K562 treated with DMSO at 1 percent for 48 hours (cell line): ENCODE measurements around the gene SSH2. TPM values are rescaled to one million over a fixed set of nuclear protein-coding genes. Genes with fewer than 3 reads are reported as not detected.

Experiments used
- total RNA-seq: library from RNA; unstranded; fragments of 300-600 nt; gene quantifications from 2 replicates; pipeline ENCODE4 v1.2.3, GENCODE V29; 2022; ENCODE audit warnings: low replicate concordance; ENCODE audit errors: extremely low read depth

SSH2 gene, protein sequence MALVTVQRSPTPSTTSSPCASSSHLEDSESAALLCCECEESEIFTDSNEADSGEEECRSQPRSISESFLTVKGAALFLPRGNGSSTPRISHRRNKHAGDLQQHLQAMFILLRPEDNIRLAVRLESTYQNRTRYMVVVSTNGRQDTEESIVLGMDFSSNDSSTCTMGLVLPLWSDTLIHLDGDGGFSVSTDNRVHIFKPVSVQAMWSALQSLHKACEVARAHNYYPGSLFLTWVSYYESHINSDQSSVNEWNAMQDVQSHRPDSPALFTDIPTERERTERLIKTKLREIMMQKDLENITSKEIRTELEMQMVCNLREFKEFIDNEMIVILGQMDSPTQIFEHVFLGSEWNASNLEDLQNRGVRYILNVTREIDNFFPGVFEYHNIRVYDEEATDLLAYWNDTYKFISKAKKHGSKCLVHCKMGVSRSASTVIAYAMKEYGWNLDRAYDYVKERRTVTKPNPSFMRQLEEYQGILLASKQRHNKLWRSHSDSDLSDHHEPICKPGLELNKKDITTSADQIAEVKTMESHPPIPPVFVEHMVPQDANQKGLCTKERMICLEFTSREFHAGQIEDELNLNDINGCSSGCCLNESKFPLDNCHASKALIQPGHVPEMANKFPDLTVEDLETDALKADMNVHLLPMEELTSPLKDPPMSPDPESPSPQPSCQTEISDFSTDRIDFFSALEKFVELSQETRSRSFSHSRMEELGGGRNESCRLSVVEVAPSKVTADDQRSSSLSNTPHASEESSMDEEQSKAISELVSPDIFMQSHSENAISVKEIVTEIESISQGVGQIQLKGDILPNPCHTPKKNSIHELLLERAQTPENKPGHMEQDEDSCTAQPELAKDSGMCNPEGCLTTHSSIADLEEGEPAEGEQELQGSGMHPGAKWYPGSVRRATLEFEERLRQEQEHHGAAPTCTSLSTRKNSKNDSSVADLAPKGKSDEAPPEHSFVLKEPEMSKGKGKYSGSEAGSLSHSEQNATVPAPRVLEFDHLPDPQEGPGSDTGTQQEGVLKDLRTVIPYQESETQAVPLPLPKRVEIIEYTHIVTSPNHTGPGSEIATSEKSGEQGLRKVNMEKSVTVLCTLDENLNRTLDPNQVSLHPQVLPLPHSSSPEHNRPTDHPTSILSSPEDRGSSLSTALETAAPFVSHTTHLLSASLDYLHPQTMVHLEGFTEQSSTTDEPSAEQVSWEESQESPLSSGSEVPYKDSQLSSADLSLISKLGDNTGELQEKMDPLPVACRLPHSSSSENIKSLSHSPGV (N-terminal part only)
- total RNA-seq, result not detected in 2 replicates

DNA sequence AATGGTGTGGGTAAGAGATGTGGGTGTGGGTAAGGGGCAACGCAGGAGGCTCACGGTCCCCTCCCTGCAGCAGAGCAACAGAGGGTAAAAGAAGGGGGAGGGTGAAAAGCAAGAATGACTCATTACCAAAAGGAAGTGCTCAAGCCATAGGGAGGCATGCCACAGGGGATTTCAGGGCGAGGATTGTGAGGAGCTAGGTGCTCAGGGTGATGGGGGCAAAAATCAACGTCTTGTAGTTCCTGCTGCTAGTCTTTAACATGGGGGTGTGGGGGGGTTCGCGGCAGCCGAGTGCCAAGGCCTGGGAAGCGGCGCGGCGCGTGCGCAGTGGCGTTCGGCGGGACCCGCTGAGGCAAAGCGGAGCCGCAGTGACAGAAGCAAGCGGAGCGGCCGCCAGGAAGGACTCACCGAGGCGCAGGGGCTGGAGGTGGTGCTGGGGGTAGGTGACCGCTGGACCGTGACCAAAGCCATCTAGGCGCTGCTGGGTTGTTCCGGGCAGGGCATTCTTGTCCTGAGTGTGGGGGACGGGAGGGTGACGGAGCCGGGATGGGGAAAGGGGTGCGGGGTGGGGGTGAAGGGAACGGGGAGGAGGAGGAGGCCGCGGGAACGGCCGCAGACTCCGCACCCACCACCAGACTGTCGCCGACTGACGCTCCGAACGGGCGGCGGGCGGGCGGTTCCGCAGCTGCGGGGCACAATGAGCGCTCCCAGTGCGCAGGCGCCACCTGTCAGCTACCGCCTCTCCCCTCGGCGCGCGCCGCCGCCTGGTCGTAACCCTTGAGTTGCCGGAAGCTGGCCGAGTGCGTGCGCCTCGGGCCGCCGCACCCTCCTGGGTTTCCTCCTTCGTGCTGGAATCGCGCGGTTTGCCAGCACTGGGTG is at the start of gene SSH2:
Gene SSH2 (minus strand): TSS at position 696 of the 876 bp plus-strand sequence. CDS start 228 bp downstream, at position 468.

DNA sequence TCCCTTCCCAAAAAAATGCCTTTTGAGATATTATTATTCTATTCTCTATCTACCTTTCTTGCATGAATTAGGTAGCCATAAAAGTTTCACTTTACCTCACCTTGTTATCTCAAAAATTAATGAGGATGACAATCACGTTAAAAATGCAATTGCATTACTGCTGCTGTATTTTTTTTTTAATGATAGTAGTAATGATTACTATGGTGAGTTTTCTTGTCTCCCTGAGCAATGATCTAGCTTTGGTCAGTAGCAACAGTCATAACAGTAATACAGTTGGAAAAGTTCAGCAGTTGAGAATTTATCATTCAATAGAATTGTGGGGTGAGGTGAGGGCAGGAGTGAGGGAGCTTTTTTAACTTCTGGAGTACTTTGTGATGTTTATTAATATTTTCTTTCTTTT is 11.3 kb upstream of the SSH2 start, which contains the start of gene EFCAB5:
Gene EFCAB5 (plus strand): TSS at position 301 of the 400 bp plus-strand sequence. CDS start 163 bp downstream, outside the sequence.

DNA sequence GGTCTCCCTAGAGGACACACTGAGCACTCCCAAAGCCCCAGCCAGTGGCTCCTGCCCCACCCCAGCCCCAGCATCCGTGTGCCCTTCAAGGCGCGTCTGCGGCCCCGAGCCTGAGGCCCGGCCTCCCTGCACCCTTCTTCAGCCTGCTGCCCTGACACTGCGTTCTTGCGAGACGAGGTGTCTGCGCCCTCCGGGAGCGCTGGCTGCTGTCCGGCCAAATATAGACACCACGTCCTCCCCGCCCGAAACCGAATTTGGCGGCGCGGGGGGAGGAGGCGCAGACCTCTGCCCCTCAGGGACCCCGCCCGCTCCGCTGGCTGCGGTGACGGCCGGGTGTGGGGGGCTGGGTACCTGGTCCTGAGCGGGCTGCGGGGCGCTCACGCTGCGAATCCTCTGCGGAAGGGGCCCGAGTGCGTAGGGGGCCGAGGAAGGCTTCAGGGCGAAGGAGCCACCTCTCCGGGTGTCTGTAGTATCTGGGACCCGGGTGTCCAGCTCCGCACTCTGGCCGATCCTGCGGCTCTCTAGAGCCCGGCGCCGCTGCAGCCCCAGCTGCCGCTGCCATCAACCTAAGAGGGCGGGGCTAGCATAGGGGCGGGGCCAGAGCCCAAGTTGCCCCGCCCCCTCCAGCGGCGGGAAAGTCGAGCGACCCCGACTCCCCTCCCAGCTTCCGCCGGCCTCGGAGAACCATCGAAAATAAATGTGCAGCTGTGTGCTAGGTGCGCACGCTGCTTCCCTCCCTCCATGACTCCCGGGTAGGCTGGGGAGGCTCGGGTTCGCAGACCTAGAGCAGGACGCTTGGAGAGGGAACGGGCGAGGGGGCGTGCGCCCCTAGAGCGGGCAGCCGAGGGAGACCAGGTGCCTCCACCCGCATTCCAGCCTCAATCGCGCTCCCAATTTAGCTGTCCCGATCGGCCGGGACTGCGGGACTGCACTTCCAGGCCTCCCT is 307.4 kb downstream of the SSH2 start, which contains the start of gene CORO6:
Gene CORO6 (minus strand): TSS at position 576 of the 946 bp plus-strand sequence. CDS start 1,491 bp downstream, outside the sequence.

DNA sequence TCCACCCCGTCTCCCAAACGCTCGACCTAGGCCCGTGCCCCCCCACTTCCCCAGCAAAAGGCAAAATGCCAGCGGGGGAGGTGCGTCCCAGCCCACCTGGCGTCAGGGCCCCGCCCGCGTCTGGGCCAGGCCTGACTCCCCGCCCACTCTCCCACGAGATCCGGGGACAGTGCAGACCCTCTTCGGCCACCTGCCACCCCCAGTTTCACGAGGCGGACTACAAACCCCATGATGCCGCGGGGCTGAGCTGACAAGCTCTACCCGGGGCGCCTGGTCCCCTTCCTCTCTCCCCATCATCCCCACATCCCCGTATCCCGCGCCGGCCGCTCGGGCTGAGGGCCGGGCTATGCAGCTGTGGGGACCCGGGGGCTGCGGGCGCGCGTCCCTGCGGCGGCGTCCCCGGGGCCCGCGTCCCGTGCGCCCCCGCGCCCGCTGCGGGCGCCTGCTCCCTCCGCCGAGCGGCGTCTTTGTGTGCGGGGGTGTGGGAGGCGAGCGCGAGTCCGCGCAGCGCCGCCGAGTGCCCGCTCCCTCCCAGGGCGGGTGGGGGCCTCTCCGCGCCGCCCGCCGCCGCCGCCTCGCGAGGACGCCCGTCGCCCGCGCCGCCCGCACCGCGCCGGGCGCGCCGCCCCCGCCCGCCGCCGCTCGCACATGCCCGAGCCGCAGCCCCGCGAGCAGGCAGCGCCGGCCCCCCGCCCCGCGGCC is 337.0 kb downstream of the SSH2 start, which contains the start of gene ANKRD13B:
Gene ANKRD13B (plus strand): TSS at position 283 of the 702 bp plus-strand sequence. CDS start 490 bp downstream, outside the sequence.

DNA sequence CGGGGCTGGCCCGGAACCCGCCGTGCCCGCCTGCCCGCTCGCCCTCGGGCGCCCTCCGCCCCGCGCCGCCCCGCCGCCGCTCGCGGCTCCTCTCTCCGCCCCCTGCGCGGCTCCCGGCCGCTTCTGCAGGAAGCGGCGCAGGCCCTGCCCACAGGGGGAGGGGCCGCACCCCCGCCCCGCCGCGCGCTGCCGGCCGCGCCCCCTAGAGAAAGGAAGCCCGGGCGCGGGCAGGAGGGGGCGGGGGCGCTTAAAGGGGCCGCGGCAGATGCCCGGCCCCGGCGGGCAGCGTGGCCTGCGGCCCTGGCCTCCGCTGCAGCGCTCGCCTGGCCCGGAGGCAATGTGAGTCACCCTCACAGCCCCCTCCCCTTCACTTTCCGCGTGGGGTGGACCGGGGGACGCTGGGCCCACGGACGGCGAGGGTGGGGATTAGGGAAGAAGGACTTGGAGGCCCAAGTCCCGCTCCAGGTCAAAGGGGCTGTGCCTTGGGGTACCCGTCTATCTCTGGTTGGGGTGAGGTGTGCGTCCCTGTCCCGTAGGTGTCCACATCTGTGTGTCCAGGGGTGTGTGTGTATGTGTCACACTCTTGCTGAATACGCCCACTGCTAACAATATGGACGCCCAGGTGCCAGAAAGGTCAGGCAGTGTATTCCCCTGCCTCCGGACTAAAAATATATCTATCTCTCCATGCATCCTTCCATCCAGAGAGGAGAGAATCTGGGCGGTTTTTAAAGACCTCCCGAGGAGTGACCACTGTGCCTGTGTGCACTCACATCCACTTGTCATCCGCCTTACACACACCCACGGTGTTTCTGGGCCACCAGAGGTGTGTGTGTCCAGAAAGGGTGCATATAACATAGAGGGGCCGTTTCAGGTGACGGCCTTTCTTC is 340.3 kb downstream of the SSH2 start, which contains the start of gene GIT1:
Gene GIT1 (minus strand): TSS at position 125 of the 887 bp plus-strand sequence. CDS start 270 bp downstream, outside the sequence.

Other genes starting within 250 kb of the SSH2 start
- not detected in 2 replicates for gene EFCAB5, start 11.4 kb upstream of the SSH2 start, total RNA-seq
- gene NSRP1, start 186.6 kb upstream of the SSH2 start, total RNA-seq, result not detected in 2 replicates